Hepatocyte (in vitro differentiated cells): Measurements from ENCODE around the gene GLB1L2.

Experiments used
- CTCF ChIP-seq: fragments of 200-600 bp; sonication (generic); IDR thresholded peaks from 2 replicates; pipeline ENCODE4 v1.5.1; 2016; ENCODE audit warnings: antibody characterized with exemption, mild to moderate bottlenecking; ENCODE audit not compliant: poor library complexity
- EZH2 ChIP-seq: fragments of 200-600 bp; sonication (generic); IDR thresholded peaks from 2 replicates; pipeline ENCODE4 v1.6.1; 2016; ENCODE audit warnings: antibody characterized with exemption, mild to moderate bottlenecking, borderline replicate concordance

- TF ChIP-seq EZH2 (no peak), CTCF (no peak)
These were observed 31.4 kb downstream of the GLB1L2 start for GRCh38 chr11:134363161-134363560.
